GM12878 (cell line): ENCODE data around the gene HINT3.

Experiments used
- CHD4 ChIP-seq: fragments of 200-600 bp; sonication (generic); IDR thresholded peaks from 2 replicates; pipeline ENCODE4 v1.6.1; 2016; ENCODE audit warnings: mild to moderate bottlenecking
- CTCF ChIP-seq, 3 experiments: IDR thresholded peaks in 2 of 3; conservative IDR thresholded peaks in 1 of 3; 2 replicates each; pipeline ENCODE4 v1.5.1; 2011; ENCODE audit warnings: low read depth in 3 of 3, low read length in 3 of 3, mild to moderate bottlenecking in 3 of 3, control low read depth in 2 of 3, moderate library complexity in 2 of 3, inconsistent platforms in 1 of 3, mixed read lengths in 1 of 3; ENCODE audit not compliant: control insufficient read depth in 2 of 3, insufficient read depth in 1 of 3; ENCODE audit errors: extremely low read depth in 1 of 3
- EED ChIP-seq: sonication (generic); IDR thresholded peaks from 2 replicates; pipeline ENCODE4 v1.6.1; 2016; ENCODE audit warnings: antibody characterized with exemption, low read depth
- EZH2 ChIP-seq: IDR thresholded peaks from 2 replicates; pipeline ENCODE4 v1.6.1; 2012; ENCODE audit warnings: low read depth, mild to moderate bottlenecking, control low read depth, inconsistent platforms, low read length, borderline replicate concordance; ENCODE audit not compliant: control insufficient read depth
- FOXK2 ChIP-seq: fragments of 450-650 bp; IDR thresholded peaks from 2 replicates; pipeline ENCODE4 v1.6.1; 2017; ENCODE audit warnings: mild to moderate bottlenecking, moderate library complexity
- JUNB ChIP-seq: IDR thresholded peaks from 2 replicates; pipeline ENCODE4 v1.6.1; 2016; ENCODE audit warnings: antibody characterized with exemption, mild to moderate bottlenecking
- JUND ChIP-seq: IDR thresholded peaks from 2 replicates; pipeline ENCODE4 v1.6.1; 2012; ENCODE audit warnings: low read depth, mild to moderate bottlenecking, low read length, improper control_type of control experiment, moderate library complexity
- NKRF ChIP-seq: fragments of 450-650 bp; conservative IDR thresholded peaks from 2 replicates; pipeline ENCODE4 v1.6.1; 2017; ENCODE audit warnings: mild to moderate bottlenecking, moderate library complexity
- RCOR1 ChIP-seq: conservative IDR thresholded peaks from 2 replicates; pipeline ENCODE4 v1.6.1; 2012; ENCODE audit warnings: low read depth, low read length, improper control_type of control experiment
- SKIL ChIP-seq: fragments of 450-650 bp; IDR thresholded peaks from 2 replicates; pipeline ENCODE4 v1.6.1; 2017; ENCODE audit warnings: mild to moderate bottlenecking, low read depth, inconsistent platforms; ENCODE audit not compliant: poor library complexity, severe bottlenecking
- SMAD1 ChIP-seq: fragments of 450-650 bp; IDR thresholded peaks from 2 replicates; pipeline ENCODE4 v1.6.1; 2018; ENCODE audit warnings: mild to moderate bottlenecking, low read depth; ENCODE audit not compliant: partially characterized antibody
- TBL1XR1 ChIP-seq: IDR thresholded peaks from 2 replicates; pipeline ENCODE4 v1.6.1; 2012; ENCODE audit warnings: low read depth, low read length, improper control_type of control experiment
- YY1 ChIP-seq: IDR thresholded peaks from 2 replicates; pipeline ENCODE4 v1.6.1; 2011; ENCODE audit warnings: low read depth, mild to moderate bottlenecking, low read length

- TF ChIP-seq EED = no peak
- TF ChIP-seq CTCF (IDR thresholded peaks at IDR 0.05 in 2 of 3, conservative IDR thresholded peaks at IDR 0.05 in 1 of 3; ENCODE audit: control insufficient read depth in 2 of 3, extremely low read depth in 1 of 3, insufficient read depth in 1 of 3, low read depth in 3 of 3, low read length in 3 of 3) = no peak
- TF ChIP-seq TBL1XR1 = no peak
- TF ChIP-seq NKRF = no peak
- no peak for TF ChIP-seq SKIL
- no peak for TF ChIP-seq SMAD1
- no peak for TF ChIP-seq JUND
- no peak for TF ChIP-seq EZH2
- no peak for TF ChIP-seq FOXK2
- TF ChIP-seq YY1 = no peak
- no peak for TF ChIP-seq CHD4
- TF ChIP-seq JUNB = no peak
- no peak for TF ChIP-seq RCOR1
Observed at GRCh38 chr6:125939026-125939425, 17.5 kb upstream of the HINT3 start.
